Vagina (tissue), 2 donors: ENCODE data around the gene CDCA8. TPM values are rescaled to one million over a fixed set of nuclear protein-coding genes. Genes with fewer than 3 reads are reported as not detected.

Experiments
- DNase-seq, 2 donors: peaks; one replicate each; pipeline ENCODE4 v3.0.0-alpha.2; 2017; ENCODE audit errors: extremely low spot score in 2 of 2
- H3K27ac ChIP-seq: fragments of 200-600 bp; sonication (generic); one replicate; pipeline ENCODE4 v1.5.1; 2019
- H3K27me3 ChIP-seq: fragments of 200-600 bp; sonication (generic); one replicate; pipeline ENCODE4 v1.5.1; 2019
- H3K36me3 ChIP-seq, 2 donors: fragments of 200-600 bp; sonication (generic); one replicate each; pipeline ENCODE4 v1.5.1; 2017 to 2019
- H3K4me1 ChIP-seq: fragments of 200-600 bp; sonication (generic); one replicate; pipeline ENCODE4 v1.5.1; 2019
- H3K4me3 ChIP-seq, 2 donors: fragments of 200-600 bp; sonication (generic); 1 replicate in 1 of 2; 2 replicates in 1 of 2; pipeline ENCODE4 v1.5.1; 2016 to 2019
- H3K9me3 ChIP-seq: fragments of 200-600 bp; sonication (generic); one replicate; pipeline ENCODE4 v1.5.1; 2019
- POLR2A ChIP-seq, 2 donors: fragments of 450-650 bp; IDR thresholded peaks; one replicate each; pipeline ENCODE4 v1.6.1; 2017; ENCODE audit warnings: antibody characterized with exemption in 2 of 2, mild to moderate bottlenecking in 2 of 2, moderate library complexity in 2 of 2
- POLR2AphosphoS5 ChIP-seq, 2 donors: sonication (generic); formaldehyde crosslinking; IDR thresholded peaks; one replicate each; pipeline ENCODE4 v1.9.0; 2017; ENCODE audit warnings: antibody characterized with exemption in 2 of 2, mild to moderate bottlenecking in 2 of 2, low read depth in 1 of 2; ENCODE audit not compliant: insufficient read depth in 1 of 2
- intact Hi-C: fragments of 100-400 bp; cut with DNase I; formaldehyde crosslinking; loops from one replicate; pipeline ENCODE4 v1.15.1; 2023
- total RNA-seq: library from RNA; depleted of rRNA; stranded (reverse); fragments of >200 nt; gene quantifications from one replicate; pipeline ENCODE4 v1.2.3, GENCODE V29; 2016
- TF ChIP-seq, protein P1 (sequence below), 3 experiments: fragments of 450-650 bp in 2 of 3; fragments of 200-600 bp in 1 of 3; sonication (generic) in 1 of 3; IDR thresholded peaks; one replicate each; pipeline ENCODE4 v1.5.1; 2017 to 2019; ENCODE audit warnings: antibody characterized with exemption in 3 of 3, mild to moderate bottlenecking in 2 of 3, moderate library complexity in 2 of 3

CDCA8 gene
- total RNA-seq, 1 donor from 2014 or later, result 2.2 TPM

DNA sequence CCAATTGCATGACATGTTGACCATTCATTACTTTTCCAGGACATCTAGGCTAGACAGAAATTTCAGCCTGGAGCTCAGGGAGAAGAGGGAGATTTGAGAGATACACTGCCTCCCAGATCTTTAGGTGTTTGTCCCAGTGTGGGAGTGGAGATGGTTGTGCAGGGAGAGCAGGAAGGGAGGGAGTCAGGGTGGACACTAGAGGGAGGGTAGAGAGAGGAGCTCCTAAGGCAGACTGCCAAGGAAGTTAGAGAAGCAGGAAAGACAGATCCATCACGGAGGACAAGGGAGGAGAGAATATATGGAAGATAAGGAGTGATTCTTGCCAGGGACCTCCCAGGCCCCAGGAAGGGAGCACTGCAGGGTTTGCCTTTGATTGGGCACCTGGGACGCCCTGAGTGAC, 8.7 kb downstream of the CDCA8 start:
- no peak overlapping the region for H3K27ac ChIP-seq
- intact Hi-C loops, result no loop called here

DNA sequence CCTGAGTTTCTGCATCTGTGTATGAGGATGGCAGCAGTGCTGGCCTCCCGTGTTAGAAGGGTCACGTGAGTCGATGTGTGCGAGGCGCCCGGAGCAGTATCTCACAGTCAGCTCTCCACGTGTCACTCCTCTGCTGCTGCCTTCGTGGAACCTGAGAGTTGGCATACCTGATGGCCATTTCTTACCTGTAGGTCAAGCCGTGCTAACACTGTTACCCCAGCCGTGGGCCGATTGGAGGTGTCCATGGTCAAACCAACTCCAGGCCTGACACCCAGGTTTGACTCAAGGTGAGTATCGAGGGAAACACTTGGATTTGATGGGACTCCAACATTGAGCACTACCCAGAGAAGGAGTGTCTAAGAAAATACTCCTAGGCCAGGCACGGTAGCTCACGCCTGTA, 10.7 kb downstream of the CDCA8 start:
- Histone ChIP-seq H3K4me3 (no peak overlapping the region), H3K27me3 (no peaks in the 10 kb centered on the region), H3K4me1 (no peaks in the 10 kb centered on the region), H3K36me3 (no peaks in the 10 kb centered on the region), H3K9me3 (no peaks in the 10 kb centered on the region), H3K27ac (no peak overlapping the region)
- DNase-seq, result no peak
- intact Hi-C loops, result no loop called here
- TF ChIP-seq POLR2AphosphoS5 (IDR thresholded peaks at IDR 0.05; ENCODE audit: insufficient read depth in 1 of 2, low read depth in 1 of 2) (no peak), POLR2A (IDR thresholded peaks at IDR 0.05) (no peak)
- TF ChIP-seq, protein P1, sequence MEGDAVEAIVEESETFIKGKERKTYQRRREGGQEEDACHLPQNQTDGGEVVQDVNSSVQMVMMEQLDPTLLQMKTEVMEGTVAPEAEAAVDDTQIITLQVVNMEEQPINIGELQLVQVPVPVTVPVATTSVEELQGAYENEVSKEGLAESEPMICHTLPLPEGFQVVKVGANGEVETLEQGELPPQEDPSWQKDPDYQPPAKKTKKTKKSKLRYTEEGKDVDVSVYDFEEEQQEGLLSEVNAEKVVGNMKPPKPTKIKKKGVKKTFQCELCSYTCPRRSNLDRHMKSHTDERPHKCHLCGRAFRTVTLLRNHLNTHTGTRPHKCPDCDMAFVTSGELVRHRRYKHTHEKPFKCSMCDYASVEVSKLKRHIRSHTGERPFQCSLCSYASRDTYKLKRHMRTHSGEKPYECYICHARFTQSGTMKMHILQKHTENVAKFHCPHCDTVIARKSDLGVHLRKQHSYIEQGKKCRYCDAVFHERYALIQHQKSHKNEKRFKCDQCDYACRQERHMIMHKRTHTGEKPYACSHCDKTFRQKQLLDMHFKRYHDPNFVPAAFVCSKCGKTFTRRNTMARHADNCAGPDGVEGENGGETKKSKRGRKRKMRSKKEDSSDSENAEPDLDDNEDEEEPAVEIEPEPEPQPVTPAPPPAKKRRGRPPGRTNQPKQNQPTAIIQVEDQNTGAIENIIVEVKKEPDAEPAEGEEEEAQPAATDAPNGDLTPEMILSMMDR (IDR thresholded peaks at IDR 0.05), result no peak

More for the DNA sequence above, 8.7 kb downstream of the CDCA8 start:
- H3K4me3 ChIP-seq, result no peak overlapping the region
- no peaks in the 10 kb centered on the region for H3K36me3 ChIP-seq
- no peak for DNase-seq
- TF ChIP-seq POLR2AphosphoS5 (IDR thresholded peaks at IDR 0.05; ENCODE audit: insufficient read depth in 1 of 2, low read depth in 1 of 2) (no peak), POLR2A (IDR thresholded peaks at IDR 0.05) (no peak)
- TF ChIP-seq, protein P1 (IDR thresholded peaks at IDR 0.05), result no peak
- no peaks in the 10 kb centered on the region for H3K4me1 ChIP-seq
- no peaks in the 10 kb centered on the region for H3K27me3 ChIP-seq
- H3K9me3 ChIP-seq, result no peaks in the 10 kb centered on the region

DNA sequence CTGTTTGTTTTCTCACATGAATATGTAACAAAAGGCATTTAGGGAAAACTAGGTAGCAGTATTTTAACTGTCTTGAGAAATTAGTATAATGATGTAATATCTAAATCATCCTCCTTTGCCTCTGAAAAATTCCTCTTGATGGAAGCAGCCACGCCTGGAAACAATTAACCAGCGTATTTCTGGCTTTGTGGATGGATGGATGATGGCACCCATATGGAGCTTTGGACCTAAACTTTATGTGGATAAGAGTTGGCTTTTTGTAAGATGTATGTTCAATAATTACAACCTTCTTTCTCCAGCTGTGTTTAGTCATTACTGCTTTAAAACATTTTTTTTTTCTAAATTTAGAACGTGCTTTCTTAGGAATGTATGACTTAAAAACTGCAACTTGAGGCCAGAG, 12.7 kb downstream of the CDCA8 start:
- Histone ChIP-seq H3K4me1 (no peaks in the 10 kb centered on the region), H3K27me3 (no peaks in the 10 kb centered on the region), H3K27ac (no peak overlapping the region), H3K9me3 (no peaks in the 10 kb centered on the region), H3K4me3 (no peak overlapping the region), H3K36me3 (no peaks in the 10 kb centered on the region)
- intact Hi-C loops, result no loop called here
- TF ChIP-seq POLR2A (IDR thresholded peaks at IDR 0.05), result no peak
- no peak for DNase-seq

DNA sequence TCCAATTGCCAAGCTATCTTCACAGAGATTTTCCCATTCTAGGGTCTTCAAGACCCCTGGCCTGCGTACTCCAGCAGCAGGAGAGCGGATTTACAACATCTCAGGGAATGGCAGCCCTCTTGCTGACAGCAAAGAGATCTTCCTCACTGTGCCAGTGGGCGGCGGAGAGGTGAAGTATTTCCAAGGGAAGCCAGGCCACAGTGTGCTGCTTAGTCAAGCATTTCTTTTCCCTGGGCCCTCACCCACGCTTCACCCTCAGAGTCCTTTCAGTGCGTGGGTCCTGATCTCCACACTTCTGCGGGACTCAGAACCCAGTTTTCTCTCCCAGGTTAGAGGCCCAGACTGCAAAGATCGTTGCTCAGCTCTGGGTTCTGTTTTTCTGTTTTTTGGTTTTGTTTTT, 13.1 kb downstream of the CDCA8 start:
- Histone ChIP-seq H3K9me3 (no peaks in the 10 kb centered on the region), H3K36me3 (no peaks in the 10 kb centered on the region), H3K4me1 (no peaks in the 10 kb centered on the region), H3K27ac (no peak overlapping the region), H3K27me3 (no peaks in the 10 kb centered on the region), H3K4me3 (no peak overlapping the region)
- intact Hi-C loops, result no loop called here
- no peak for DNase-seq
- TF ChIP-seq POLR2A (IDR thresholded peaks at IDR 0.05), result no peak
- TF ChIP-seq, protein P1 (IDR thresholded peaks at IDR 0.05), result no peak
- no peak for TF ChIP-seq POLR2AphosphoS5 (IDR thresholded peaks at IDR 0.05; ENCODE audit: insufficient read depth in 1 of 2, low read depth in 1 of 2)

DNA sequence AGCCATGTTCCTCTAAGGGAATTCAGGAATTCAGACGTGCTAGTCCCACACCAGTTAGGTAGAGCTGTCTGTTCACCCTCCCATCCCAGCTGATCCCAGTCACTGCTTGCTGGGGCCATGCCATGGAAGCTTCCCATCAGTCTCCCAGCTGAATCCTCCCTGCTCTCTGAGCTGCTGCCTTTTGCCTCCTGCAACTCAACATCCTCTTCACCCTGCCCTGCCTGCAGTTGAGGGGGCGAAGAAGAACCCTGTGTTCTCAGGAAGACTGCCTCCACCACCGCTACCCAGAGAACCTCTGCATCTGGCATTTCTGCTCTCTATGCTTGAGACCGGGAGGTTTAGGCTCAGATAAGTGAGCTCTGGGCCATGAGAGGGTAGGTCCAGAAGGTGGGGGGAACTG, 16.2 kb downstream of the CDCA8 start:
- Histone ChIP-seq H3K4me3 (no peak overlapping the region), H3K27ac (no peak overlapping the region), H3K27me3 (no peaks in the 10 kb centered on the region), H3K9me3 (no peaks in the 10 kb centered on the region), H3K4me1 (no peaks in the 10 kb centered on the region), H3K36me3 (no peaks in the 10 kb centered on the region)
- TF ChIP-seq POLR2AphosphoS5 (IDR thresholded peaks at IDR 0.05; ENCODE audit: insufficient read depth in 1 of 2, low read depth in 1 of 2) (no peak), POLR2A (IDR thresholded peaks at IDR 0.05) (no peak)
- TF ChIP-seq, protein P1 (IDR thresholded peaks at IDR 0.05), result no peak
- DNase-seq, result no peak
- intact Hi-C loops, result no loop called here

DNA sequence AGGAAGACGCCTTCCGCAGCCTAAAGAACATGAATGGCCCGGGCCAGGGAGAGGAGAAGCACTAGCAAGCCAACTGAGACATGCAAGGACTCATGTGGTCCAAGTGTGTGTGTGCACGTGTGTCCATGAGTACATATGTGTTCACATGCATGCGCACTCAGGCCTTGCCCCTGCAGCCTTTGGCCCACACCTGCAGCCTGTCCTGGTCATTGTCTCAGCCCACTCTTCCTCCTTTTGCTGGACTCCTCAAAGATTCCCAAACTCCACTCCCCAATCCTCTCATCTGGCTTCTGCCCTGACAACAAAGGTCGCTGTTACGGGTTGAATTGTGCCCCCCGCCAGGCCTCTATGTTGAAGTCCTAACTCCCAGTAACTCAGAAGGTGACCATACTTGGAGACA, 21.9 kb downstream of the CDCA8 start:
- intact Hi-C loops, result no loop called here
- no peaks in the 10 kb centered on the region for H3K9me3 ChIP-seq
- no peaks in the 10 kb centered on the region for H3K4me1 ChIP-seq
- no peaks in the 10 kb centered on the region for H3K36me3 ChIP-seq
- H3K4me3 ChIP-seq, result no peak overlapping the region
- TF ChIP-seq, protein P1 (IDR thresholded peaks at IDR 0.05), result no peak
- TF ChIP-seq POLR2A (IDR thresholded peaks at IDR 0.05) (no peak), POLR2AphosphoS5 (IDR thresholded peaks at IDR 0.05; ENCODE audit: insufficient read depth in 1 of 2, low read depth in 1 of 2) (no peak)
- DNase-seq, result no peak
- no peaks in the 10 kb centered on the region for H3K27me3 ChIP-seq
- H3K27ac ChIP-seq, result no peak overlapping the region
